ENCODE results near the gene ARMC8.

The ARMC8 gene

GRCh38 chr3:138259126-138259525 lies 72.0 kb downstream of the ARMC8 start:
- no peak for TF ChIP-seq CTCF (IDR thresholded peaks at IDR 0.05; ENCODE audit: insufficient read depth, low read length, missing control alignments)
- ChIA-PET CTCF (interaction anchor here (0.9 to 1.3 kb wide), 4 partner anchors 9 to 23 kb away, joined by 3 to 4 read pairs (median 3); no protein-coding TSS in a partner anchor), POLR2A (no interaction called here)
- H3K4me3 ChIP-seq (ENCODE audit: low read depth, low read length): no peak overlapping the region
- DNase-seq (ENCODE audit: low read depth, low spot score): no peak

GRCh38 chr3:138260611-138261010 lies 73.5 kb downstream of the ARMC8 start:
- no peak for TF ChIP-seq CTCF (IDR thresholded peaks at IDR 0.05; ENCODE audit: insufficient read depth, low read length, missing control alignments)
- DNase-seq (ENCODE audit: low read depth, low spot score): no peak
- POLR2A ChIA-PET: no interaction called here
- CTCF ChIA-PET: no interaction called here
- H3K4me3 ChIP-seq (ENCODE audit: low read depth, low read length): no peak overlapping the region

- ChIA-PET POLR2A (no interaction called here), CTCF (interaction anchor here (1.6 kb wide), 1 partner anchor 155 kb away, joined by 5 read pairs; no protein-coding TSS in a partner anchor)
- DNase-seq (ENCODE audit: low read depth, low spot score): no peak
Measured at GRCh38 chr3:138263104-138263503, 76.0 kb downstream of the ARMC8 start.

GRCh38 chr3:138265745-138266144 lies 78.6 kb downstream of the ARMC8 start:
- ChIA-PET CTCF (no interaction called here), POLR2A (no interaction called here)
- no peak for DNase-seq (ENCODE audit: low read depth, low spot score)
- no peak for TF ChIP-seq CTCF (IDR thresholded peaks at IDR 0.05; ENCODE audit: insufficient read depth, low read length, missing control alignments)
- H3K4me3 ChIP-seq (ENCODE audit: low read depth, low read length): no peak overlapping the region

More at GRCh38 chr3:138263104-138263503, 76.0 kb downstream of the ARMC8 start:
- TF ChIP-seq CTCF (IDR thresholded peaks at IDR 0.05; ENCODE audit: insufficient read depth, low read length, missing control alignments): no peak
- no peak overlapping the region for H3K4me3 ChIP-seq (ENCODE audit: low read depth, low read length)

GRCh38 chr3:138267083-138267482 lies 80.0 kb downstream of the ARMC8 start:
- no peak for DNase-seq (ENCODE audit: low read depth, low spot score)
- no peak overlapping the region for H3K4me3 ChIP-seq (ENCODE audit: low read depth, low read length)
- TF ChIP-seq CTCF (IDR thresholded peaks at IDR 0.05; ENCODE audit: insufficient read depth, low read length, missing control alignments): no peak
- CTCF ChIA-PET: interaction anchor here (1.0 kb wide), 1 partner anchor 139 kb away, joined by 3 read pairs; no protein-coding TSS in a partner anchor
- POLR2A ChIA-PET: no interaction called here

GRCh38 chr3:138270245-138270644 lies 83.1 kb downstream of the ARMC8 start:
- ChIA-PET CTCF (interaction anchor here (0.7 to 2.7 kb wide), 11 partner anchors 11 to 130 kb away, joined by 3 to 9 read pairs (median 4); partner anchors contain the start of gene DBR1), POLR2A (no interaction called here)
- no peak for DNase-seq (ENCODE audit: low read depth, low spot score)
- H3K4me3 ChIP-seq (ENCODE audit: low read depth, low read length): no peak overlapping the region
- no peak for TF ChIP-seq CTCF (IDR thresholded peaks at IDR 0.05; ENCODE audit: insufficient read depth, low read length, missing control alignments)
